GM19025 (cell line): Measurements from ENCODE around the gene KCNH4.
"Not testable (repeated sequence)": the region's sequence is repeated elsewhere in the genome, so short reads cannot be mapped to it uniquely, and the experiment has no call there.

Experiments
- ATAC-seq: cut with Tn5 transposase; IDR thresholded peaks from one replicate; pipeline ENCODE4 v1.9.1; 2021; ENCODE audit warnings: mild to moderate bottlenecking, low read depth, moderate library complexity; ENCODE audit not compliant: unreplicated experiment

The KCNH4 gene

DNA sequence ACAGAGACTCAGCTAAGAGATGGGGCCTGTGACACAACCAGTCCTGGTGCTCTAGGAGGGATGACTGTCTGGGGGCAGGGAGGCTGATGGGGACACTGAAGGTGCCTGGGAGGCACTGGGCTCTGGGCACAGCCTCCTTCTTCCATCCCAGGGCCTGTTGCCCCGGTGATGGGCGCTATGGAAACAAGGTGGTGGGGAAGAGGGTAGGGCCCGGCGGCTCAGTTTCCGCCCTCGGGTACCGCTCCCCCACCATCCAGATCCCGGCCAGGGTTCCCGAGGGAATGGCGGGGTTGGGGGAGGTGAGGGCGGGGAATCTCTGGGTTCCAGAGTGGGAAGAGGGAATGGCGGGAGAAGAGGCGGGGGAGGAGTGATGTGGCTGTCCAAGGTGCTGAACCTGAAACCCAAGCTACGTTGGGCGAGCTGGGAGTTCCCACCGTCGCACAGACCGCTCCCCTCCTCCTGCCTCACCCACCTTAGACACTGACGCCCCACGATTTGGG lies 981 bp downstream of the KCNH4 start:
- ATAC-seq, result no peak

- ATAC-seq, result no peak
These were observed 1.6 kb downstream of the KCNH4 start for GRCh38 chr17:42179335-42179734.

DNA sequence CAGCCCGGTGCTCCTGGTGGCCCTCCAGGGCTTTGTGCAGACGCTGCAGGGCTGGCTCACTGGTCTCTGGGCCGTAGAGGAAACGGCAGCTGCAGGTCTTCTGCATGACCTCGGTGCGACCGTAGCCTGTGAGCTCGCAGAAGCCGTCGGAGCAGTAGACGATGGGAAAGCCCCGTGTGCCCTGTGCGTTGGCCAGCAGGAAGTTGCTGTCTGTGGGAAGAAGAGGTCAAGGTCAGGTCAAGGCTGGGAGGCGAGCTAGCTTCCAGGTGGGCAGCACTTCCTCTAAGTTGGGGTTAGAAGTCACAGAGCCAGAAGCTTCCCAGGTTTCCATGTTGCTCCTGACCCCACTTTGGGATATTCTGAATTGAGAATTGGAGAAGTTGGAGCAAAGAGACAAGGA lies 2.1 kb downstream of the KCNH4 start:
- no peak for ATAC-seq

- ATAC-seq, result no peak
These were observed 3.3 kb downstream of the KCNH4 start for GRCh38 chr17:42177684-42178083.

GRCh38 chr17:42174126-42174783 lies 6.7 kb downstream of the KCNH4 start:
- ATAC-seq, result no peak

- no peak for ATAC-seq
These were observed 9.1 kb downstream of the KCNH4 start for GRCh38 chr17:42171831-42172230.

- ATAC-seq, result no peak
These were observed 11.6 kb downstream of the KCNH4 start for GRCh38 chr17:42169351-42169750.

DNA sequence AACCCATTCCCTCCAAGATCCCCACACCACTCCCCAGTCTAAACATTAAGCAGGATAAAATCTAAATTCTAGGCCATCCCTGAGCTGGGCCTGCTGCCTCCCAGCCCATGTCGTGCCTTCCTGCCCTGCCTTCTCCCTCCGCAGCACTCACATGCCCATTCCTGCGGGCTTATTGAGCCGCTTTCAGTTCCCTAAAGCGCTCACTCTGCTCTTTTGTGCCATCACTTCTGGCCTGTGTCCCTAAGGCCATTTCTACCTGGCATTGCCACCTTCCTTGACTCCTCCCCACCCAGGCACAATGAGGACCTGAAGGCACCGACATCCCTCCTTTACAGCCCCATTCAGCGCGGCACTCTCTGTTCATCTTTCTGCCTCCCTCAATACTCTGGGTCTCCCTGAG lies 13.1 kb downstream of the KCNH4 start:
- no peak for ATAC-seq

- ATAC-seq, result no peak
These were observed 14.7 kb downstream of the KCNH4 start for GRCh38 chr17:42166196-42166763.

DNA sequence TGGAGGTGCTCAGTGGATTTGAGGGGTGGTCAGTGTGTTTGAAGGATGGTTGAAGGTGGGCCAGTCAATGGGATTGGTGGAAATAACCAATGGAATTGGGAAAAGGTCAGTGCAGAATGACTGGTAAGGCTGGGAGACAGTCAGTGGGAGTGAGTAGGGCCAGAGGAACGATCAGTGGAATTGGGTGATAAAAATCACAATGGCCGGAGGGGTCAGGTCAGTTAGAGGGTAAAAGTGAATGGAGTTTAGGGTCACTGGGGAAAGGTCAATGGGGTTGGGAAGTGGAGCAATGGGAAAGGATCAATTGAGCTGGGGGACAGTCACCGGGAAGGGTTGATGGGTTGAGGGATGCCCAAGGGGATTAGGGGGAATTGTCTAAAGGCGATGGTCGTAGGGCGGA lies 15.2 kb downstream of the KCNH4 start:
- ATAC-seq, result no peak

- ATAC-seq, result no peak
These were observed 17.1 kb downstream of the KCNH4 start for GRCh38 chr17:42163696-42164407.

DNA sequence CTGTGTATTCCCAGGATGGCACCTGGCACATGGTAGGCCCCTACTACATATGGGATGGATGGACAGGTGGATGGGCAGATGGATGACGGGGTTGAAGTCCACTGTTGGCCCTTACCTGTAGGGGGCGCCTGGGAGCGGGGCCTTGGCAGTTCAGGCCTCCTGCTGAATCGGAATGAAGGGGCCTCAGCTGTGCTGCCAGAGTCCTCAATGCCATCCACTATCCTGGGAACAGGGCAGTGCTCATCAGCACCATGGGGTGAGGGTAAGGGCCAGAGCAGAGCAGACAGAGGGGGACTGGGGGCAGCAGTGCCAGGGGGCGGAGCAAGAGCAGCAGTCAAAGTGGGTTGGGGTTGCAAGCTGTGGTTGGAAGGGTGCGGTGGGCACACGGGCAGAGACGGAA lies 17.8 kb downstream of the KCNH4 start:
- ATAC-seq, result no peak

GRCh38 chr17:42160531-42160910 lies 20.4 kb downstream of the KCNH4 start:
- no peak for ATAC-seq

- ATAC-seq, result no peak
These were observed 21.0 kb downstream of the KCNH4 start for GRCh38 chr17:42159796-42160530.

DNA sequence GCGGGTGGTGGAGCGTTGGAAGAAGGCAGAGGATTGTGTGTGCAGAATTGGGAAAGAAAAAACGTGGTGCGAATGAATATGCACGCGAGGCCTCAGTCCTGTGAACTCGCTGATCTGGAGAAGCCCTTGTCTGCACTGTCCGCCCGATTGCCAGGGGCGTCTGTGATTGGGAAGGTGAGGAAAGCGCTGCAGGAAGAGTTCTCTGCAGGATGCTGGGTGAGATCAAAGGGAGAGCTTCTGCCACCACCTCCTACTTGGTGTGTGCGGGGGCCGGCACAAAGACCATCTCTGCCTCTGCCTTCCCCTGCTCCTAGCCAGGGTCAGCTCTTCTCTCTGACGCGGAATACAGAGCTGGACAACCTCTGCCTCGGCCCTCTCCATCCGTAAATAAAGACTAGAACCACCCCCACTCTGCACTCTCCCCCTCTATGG lies 25.3 kb downstream of the KCNH4 start:
- ATAC-seq, result no peak

DNA sequence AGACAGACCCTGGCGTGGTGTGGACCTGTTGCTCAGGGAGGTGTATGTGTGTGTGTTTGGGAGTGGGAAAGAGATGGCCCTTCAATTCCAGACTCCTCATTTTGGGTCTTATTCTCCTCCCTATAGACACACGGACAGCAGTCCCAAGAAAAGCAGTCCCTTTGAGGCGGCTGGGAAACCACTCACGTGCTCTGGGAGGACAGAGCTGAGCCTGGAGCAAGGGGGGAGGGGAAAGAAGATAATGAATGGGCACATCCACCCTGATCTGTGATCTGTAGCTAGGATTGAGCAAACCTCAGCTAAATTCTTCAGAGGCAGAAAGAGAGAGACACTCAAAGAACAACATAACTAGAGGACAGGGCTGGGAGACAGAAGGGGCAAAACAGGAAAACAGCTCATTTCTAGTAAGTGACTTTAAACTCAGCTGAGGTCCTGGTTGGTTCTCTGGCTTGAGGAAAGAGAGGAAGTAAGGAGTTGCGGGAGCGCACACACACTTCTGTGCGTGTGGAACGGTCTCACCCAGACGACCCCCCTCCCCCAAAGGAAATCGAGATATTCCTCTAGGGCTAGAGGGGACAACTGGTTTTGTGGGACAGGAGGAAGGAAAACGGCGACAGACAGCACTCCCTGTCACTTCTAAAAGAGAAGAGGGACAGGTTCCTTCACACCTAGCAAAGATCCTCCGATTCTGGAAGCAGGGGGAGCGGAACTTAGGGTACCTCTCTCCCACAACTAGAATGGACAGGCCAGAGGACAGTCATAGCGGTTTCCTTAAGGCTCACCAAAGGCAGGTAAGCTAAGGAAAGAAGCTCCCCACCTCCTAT lies 26.8 kb downstream of the KCNH4 start:
- no peak for ATAC-seq

DNA sequence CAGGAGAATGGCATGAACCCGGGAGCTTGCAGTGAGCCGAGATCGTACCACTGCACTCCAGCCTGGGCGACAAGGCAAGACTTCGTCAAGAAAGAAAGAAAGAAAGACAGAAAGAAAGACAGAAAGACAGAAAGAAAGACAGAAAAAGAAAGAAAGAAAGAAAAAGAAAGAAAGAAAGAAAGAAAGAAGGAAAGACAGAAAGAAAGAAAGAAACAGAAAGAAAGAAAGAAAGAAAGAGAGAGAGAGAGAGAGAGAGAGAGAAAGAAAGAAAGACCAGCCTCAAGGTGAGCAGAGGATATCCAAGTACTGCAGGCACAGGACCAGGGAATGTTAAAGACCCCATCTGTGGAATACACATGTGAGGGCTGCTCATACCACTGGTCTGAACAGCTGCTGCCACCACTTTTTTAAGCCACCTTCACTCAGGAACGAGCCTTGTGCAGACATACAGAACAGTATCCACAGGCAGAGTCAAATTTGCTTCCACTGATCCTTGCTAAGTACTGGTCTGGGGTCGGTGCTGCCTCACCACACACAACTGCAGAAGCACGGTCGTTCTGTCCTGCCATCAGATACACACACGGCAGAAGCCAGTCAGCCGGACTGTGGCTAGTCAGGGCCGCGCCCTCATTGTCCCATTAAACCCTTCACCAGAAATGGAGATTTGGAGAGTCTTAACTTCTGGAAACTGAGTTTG lies 33.9 kb downstream of the KCNH4 start:
- no peak for ATAC-seq

GRCh38 chr17:42143138-42143537 lies 37.8 kb downstream of the KCNH4 start:
- not testable (repeated sequence) for ATAC-seq

GRCh38 chr17:42142371-42142896 lies 38.5 kb downstream of the KCNH4 start:
- ATAC-seq, result no peak
